HuH-7 (cell line): Measurements from ENCODE around the gene SCN2B.
A peak's percentile ranks its signal among the peaks of the same experiment; 100 is the strongest.

Source experiments
- DNase-seq: peaks from one replicate; pipeline ENCODE4 v3.0.0; 2011; ENCODE audit warnings: low spot score

The SCN2B gene

DNA sequence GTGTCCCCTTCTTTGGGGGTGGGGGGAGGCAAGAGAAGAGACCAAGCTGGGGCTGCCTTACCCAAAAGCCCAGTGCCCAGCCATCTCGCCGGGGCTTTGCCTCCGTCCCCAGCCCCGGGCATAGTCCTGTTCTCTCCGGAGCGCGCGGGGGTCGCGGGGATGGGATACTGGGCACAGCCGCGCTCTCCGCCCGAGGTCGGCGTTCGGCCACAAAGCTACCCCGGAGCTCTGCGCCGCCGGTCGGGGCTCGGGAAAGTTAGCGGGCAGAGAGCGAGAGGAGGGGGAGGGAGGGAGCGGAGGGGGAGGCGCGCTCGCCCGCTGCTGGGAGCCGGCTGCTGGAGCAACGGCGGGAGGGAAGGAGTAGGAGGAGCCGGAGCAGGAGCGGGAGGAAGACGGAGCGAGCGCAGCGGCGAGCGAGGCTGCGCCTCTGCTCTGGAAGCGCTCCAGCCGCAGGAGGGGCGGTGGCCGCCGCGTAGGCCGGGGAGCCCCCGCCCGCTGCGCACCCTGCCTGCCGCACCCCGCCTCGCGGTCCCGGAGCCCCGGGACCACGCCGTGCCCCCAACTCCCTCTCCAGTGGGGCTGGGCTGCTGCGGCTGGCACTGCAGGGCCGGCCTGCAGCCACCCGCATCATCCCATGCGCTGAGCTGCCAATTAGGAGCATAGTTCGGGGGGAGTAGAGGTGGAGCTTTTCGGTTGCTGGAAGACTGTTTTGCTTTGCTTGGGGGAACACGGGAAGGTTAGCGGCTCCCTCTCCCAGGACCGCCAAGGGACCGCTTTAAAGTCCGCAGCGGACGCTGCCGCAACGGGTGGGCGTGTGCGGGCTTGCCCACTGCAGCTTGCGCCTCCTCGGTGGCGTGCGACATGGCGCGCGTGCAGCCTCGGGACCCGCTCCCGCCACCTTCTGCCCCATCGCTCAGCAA lies 23.6 kb downstream of the SCN2B start, which contains the start of gene SCN4B:
Gene SCN4B (minus strand): TSS at position 272 of the 920 bp plus-strand sequence. CDS start 150 bp downstream, at position 122.
- DNase-seq = peak; percentile 74

DNA sequence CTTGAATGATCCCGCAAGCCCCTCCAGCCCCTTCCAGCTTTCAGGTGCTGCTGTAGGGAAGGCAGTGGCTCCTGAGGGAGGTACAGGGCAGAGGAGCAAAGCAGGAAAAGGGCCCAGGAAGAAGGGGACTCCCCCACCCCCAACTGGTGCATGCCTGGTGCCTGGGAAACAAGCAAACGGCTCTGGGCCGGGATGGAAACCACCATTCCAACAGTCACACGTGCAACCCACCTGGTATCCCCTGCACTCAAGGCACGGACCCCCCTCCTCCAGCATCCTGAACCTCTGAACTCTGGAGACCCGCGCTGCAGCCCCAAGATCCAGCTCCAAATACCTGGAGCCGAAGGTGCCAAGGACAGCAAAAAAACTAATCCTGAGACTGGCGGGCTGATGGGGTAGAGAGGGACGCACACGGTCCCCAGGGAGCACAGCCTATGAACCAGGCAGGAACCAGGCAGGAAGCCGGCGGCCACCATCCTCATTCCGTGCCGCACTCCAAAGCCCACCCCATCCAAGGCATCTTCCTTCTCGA lies 24.4 kb downstream of the SCN2B start:
- DNase-seq = no peak

DNA sequence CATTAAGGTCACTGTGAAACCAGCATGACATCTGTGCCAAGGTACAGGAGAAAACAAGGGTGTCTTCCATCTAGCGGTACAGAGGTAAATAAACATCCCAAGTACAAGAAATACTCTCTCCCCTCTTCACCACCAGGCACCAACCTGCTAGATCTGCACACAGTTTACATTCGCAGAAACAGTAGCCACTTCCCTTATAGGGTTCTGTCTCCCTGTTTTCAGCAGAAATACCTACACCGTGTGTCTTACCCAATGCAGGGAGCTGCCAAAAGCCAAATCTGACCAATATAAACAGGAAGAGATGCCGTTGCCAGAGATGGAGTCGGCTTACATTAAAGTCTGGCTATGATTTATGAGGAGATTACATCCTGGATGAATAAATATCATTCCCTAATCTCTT lies 25.0 kb downstream of the SCN2B start:
- DNase-seq = no peak

DNA sequence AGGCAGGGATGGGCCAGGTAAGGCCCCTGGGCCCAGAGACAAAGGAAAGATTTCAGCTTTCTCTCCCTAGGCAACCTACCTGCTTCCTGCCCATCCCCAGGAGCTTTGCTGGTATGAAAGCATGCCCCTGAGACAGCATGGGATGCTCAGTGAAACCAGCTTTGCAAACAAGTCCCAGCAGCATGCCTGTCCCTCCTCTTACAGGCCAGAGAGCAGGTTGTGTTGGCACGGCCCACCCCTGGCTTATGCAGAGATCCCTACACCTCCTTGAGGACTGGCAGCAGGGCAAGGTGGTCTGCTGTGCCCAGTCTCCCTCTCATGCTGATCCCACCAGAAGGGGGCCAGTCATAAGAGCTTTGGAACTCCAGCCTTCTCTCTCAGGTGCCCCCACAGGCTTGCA lies 26.9 kb downstream of the SCN2B start:
- DNase-seq = no peak

DNA sequence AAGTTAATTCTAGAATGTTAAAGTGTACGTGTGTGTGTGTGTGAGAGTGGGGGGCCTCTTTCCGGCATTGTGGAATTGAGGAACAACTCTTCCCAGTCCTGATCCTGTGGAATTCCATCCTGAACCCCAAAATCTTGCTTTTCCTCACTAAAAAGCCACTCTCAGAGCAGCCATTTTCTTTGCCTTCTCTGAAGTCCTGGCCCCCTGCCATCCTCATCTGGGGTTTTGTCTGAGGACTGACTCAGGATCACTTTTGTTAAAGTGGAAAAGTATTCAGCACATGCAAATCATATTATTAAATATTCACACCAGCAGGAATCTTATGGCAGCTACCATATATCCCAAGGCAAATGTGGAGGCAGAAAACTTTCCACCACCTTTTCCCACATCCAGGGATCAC lies 27.6 kb downstream of the SCN2B start:
- DNase-seq = no peak

DNA sequence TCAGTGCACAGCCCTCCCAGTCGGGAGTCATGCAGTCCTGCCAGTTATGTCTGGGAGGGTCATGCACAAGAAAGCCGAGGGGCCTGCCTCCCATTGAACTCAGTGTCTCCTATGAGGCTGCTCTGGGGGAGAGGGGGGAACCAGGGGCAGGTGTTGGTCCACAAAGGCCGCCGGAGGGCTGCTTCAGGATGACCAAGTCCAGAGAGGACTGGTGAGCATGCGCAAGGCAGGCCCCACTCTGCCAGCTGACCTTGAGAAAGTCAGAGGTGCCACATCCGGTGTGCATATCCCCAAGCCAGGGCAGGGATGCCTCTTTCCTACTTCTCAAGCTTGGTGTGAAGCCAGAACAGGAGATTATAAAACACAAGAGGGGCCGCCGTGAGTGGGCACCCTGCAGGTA lies 28.2 kb downstream of the SCN2B start:
- DNase-seq = no peak

DNA sequence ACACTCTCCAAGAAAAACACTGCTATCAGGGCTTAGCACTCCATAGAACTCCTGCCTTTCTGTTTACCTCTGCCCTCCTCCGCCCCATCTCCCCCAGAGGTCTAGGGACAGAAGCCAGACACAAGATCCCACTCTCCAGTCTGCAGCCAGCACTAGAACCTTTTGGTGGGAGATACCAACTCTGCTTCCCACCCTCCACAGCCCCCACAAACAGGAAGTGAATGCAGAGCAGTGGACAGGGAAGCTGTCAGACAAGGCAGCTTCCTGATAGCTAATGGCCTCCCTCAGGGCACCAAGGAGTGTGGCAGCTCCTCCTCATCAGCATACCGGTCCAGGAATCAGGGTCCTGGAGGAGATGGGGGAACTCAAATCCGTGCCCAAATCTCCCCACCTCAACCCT lies 28.9 kb downstream of the SCN2B start:
- DNase-seq = no peak

DNA sequence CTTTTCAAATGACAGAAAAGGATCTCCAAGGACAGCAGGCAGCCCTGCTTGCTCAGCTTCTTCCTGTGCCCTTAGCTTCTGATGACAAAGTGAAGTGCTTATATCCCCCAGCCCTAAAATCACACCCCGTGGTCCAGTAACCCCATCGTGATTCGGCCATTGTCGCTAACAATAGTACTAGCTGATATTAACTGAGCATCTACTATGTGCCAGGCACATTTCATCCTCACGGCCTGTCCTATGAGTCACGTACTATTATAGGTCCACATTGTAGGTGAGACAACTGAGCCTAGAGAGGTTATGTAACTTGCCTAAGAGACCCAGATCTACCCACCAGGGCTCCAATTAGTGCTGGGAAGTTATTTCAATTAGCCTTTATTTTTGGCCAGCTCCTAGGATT lies 29.9 kb downstream of the SCN2B start:
- no peak for DNase-seq

DNA sequence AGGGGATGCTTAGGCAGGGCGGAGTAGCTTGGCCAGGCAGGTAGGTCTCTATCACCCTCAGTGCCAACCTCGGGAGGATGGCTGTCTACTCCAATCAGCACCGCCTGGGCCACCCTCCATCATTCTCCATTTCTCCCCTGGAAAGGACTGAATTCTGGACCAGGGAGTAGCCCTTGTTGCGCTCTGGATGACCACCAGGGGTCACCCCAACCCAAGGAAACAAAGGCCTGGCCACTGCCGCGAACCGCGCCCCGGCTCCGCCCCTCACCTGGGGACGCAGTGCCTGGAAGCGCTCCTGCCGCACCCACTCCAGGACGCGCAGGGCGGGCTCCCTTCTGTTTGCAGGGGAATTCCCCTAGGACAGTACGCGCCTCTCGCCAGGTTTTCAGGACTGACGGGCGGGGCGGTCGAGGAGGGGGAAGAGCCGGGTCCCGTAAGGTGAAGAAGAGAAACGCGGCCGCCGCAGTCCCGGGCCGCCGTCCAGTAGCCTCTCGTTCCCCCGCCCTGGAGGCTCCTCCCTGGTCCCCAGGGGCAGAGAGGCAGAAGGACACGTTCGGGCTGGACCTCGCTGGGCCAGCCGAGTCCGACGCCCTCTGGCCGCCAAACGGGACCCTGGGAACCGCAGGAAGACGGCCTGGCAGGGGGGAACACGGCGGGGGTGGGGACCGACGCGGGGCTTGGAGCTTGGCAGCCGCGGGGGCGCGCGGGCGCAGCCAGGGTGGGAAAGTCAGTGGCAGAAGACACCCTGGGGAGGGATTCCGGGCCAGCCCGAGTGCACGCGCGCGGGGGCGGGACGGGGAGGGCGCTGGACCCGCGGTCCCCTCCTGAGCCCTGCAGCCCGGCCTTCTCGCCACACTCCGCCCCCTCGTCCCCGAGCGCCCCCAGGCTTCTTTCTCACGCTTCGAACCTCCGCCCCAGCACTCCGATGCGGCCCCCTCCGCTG lies 30.9 kb downstream of the SCN2B start:
- peak; percentile 97 for DNase-seq

DNA sequence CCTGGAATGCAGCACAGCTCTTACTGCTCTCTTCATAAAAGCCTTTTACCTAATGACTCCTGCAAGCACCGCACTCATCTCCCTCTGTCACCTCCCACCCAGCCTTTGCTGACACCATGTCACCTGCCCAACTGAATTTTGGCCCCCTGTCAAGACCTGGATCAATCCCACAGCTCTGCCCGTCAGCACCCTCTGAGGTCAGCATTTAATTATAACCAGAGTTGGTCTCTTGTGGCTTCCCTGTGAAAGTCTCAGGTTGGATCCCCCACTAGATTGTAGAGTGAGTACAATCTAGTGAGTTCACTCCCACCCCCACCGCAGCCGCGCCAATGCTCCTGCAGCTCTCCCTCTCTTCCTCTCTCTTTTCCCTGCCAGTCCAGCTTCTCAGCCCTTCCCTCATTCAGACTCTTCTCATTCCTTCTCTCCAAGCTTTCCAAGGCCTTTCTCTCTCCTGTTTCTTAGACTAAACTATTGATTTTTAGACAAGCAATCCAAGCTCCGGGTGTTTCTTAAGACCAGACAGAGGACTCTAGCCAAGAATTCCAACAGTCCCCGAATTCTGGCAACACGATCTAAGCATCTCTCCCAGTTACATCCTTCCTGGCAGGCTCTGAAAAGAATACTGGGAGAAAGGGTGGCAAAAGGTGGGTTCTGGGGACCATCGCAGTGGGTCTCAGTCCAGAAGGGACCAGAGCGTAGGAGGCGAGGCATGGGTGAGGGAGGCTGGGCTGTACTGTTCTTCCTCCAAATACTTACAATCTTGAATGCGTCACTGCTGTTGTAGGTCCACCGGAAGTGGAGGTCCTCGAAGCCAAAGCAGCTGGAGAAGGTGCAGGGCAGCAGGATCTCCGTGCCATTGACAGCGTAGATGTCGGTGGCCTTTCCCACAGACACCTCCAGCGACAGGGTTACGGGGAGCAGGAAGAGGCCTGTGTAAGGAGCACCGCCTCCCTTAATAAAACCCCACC lies 31.9 kb downstream of the SCN2B start:
- no peak for DNase-seq

DNA sequence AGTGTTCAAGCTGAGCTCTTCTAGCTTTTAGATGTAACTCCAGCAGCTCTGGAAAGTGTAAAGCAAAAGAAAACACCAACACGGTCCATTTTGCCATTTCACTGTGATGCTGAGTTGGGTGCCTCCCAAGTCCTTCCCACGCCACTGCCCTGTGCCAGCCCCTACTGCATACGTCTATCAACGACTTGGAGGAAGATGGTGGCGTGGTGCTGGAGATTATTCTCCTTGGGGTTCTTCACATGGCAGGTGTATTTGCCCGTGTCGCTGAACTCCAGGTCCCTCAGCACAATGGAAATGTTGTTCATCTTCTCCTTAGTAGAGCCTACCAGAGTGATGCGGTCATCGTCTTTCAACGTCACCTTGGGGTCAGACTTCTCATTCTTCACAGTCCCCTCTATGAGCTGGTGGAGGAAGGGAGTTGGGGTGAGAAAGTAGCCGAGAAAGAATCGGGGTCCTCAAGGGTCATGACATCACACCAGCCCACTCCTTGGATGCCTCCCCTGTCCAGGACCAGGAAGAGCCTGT lies 32.7 kb downstream of the SCN2B start:
- no peak for DNase-seq

DNA sequence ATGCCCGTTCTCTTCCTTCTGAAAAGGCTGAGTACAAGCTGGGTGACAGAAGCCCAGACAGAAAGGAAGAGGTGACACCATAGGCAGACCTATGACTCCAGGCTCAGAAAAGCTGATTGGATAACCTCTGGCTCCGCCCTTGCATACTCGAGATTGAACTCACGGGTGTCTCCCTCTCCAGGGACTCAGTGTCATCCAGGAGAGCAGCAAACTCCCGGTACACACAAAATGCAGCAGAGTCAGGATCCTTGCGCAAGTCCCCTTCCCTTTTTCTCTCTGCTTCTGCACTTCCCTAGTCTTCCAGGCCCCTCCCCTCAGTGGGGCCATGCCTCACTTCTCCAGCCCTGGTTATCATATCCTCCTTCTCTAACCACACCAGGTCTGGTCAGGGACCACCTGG lies 33.6 kb downstream of the SCN2B start:
- DNase-seq = no peak

DNA sequence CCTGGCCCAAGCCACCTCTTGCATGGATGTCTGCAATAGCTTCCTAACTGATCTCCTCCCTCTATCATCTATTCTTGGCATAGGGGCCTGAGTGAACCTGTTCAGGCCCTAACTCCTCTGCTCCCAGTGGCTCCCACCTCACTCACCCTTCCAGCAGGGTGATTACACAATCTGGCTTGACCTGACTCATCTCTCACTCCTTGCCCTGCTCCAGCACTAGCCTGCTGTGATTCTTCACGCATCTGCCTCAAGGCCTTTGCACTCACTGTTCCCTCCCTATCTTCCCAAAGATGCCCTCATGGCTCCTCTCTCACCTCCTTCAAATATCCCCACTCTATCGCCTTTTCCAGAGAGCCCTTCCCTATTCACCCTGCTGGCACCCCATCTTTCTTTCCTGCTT lies 34.4 kb downstream of the SCN2B start:
- DNase-seq = no peak

DNA sequence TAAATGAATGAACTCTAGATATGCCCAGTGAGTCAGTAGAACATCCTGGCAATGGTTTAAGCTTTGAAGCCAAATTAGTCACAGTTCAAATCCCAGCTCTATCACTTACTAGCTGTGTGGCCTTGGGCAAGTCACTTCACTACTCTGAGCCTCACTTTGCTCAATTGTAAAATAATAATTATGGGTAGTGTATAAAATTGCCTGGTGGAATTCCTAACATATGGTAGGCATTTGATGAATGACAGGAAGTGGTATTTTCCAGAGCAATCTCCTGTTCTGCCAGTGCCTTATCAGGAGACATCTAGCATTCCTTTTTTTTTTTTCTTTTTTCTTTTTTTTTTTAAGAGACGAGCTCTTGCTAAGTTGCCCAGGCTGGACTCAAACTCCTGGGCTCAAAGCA lies 36.9 kb downstream of the SCN2B start:
- no peak for DNase-seq

DNA sequence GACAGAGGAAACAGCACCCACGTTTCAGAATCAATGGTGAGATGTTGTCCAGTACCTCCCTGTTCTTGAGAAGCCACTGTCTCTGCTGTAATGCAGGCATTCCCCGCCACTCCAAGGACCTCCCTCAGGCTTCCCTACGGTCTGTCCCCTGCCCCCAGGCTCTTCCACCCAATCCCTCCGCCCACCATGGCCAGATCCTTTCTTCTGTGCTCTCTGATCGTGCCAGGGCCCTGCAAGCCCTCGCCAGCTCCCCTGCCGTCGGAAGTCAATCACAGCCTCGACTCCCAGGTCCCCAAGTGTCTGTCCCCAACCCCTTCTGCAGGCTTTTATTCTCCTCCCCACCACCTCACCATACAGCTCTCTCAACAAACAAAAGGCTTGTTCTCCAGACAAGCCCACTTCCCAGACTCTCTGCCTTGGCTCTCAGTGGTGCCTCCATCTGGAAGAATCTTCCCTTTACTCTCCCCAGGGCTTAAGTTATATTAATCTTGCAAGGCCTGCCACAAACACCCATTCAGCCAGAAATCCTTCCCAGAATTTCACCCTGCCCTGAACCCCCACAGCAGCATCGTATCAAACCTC lies 37.5 kb downstream of the SCN2B start:
- DNase-seq = no peak

DNA sequence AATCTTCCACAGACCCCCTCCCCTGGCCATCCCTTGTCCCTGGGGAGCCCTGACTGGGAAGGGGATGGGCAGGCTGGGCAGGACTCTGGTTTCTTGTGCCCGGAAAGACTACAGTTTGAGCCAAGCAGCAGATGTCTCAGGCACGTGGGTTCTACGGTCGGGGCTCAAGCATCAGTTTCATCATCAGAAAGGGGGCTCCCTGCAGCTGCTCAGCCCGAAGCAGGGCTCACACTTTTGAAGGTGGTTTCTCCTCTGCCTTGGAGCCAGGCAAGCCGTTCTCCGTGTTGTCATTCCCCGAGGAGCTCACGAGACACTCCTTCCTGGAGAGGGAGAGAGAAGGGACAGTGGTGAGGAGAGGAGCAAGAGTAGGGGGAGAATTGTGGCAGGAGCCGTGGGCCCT lies 39.6 kb downstream of the SCN2B start:
- no peak for DNase-seq

DNA sequence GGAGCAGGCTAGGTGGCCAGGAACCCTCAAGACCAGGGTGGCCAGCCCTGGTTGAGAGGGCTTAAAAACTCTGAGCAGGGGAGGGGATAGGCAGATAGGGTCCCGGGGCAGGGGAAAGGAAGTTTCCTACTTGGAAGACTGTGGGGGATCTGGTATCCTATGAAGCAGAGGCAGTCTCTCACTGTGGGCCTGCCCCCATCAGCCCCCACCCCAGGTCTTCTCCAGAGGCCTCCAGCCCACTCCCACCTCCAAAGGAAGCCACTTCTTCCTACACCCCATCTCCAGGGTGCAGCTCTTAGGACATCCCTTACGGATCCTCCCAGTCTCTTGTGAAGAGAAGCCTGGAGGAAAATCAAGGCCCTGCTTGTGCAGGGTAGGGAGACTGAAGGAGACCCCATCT lies 40.1 kb downstream of the SCN2B start:
- no peak for DNase-seq

DNA sequence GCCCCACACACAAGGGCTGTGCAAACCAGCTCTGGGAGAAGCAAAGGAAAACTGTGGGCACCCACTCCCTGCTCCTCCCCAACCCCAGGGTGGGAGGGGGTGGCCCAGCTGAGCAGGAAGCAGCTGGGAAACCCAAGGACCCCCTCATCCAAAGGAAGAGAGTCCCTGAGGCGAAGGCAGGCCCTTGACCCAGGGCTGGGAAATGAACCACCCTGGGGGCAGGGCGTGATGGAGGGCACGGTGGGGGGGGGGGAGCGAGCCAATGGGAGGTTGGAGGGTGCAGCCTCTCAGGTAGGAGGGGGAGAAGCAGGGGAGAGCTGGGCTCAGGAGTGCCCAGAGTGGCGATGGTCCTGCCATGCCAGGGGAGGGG lies 40.7 kb downstream of the SCN2B start:
- DNase-seq = no peak

DNA sequence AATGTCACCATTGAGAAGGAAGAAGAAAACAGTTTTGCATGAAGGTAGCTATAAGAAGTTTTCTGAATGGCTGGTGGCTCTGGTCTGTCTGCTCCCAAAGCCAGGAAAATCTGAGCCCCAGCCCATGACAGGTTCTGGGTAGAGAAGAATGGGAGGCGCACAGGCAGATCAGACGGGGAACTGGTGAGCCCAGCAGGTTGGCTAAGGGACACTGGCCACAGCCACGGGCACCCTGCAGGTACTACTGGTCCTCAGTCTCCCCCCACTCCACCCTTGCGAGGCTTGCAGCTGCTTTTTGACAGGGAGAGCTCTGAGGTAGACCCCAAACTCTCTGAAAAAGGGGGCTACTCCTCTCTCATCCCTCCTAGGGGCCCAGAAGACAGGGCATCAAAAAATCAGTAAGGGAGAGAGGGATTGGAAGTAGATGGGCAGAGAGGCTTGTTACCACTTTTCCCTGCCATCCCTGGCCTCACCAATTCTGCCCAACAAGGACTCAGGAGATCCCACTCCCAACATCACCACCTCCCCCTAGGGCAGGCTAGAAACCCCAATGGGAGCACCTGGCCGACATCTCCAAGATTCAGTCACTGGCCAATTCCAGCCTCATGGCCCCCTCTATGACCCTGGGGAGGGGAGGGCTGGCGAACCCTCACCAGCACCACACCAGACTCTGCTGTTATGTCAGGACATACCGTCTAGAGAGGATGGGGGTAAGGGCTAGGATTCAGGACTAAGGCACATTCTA lies 41.2 kb downstream of the SCN2B start:
- no peak for DNase-seq

DNA sequence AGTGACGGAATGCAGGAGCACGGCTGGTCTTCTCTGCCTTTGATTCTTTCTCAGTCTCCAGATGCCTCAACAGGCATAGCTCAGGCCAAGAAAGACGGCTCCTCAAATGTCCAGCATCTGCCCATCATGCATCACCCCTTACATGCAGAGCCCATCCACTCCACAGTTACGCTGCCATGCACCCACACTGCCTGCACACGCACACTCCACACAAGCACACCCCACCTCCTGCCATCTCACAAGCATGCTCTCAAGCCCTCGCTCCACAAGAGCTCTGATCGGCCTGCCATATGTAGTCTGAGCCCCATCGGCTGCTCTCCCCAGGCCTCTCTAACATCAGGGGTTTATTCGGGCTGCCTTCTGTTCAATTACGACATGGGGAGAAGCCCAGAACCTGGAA lies 42.6 kb downstream of the SCN2B start:
- DNase-seq = no peak
